HEK293 (cell line): ENCODE results near the gene TSPAN9.

ENCODE experiments used
- CTCF ChIA-PET: fragments of 350-600 bp; formaldehyde crosslinking; extraction: SDS; loops from one replicate; lab custom pipeline; 2021; ENCODE audit warnings: antibody characterized with exemption; lab: Yijun Ruan, JAX
- POLR2A ChIA-PET: fragments of 300-600 bp; formaldehyde crosslinking; extraction: SDS; loops from one replicate; lab custom pipeline; 2020; ENCODE audit warnings: antibody characterized with exemption, inconsistent platforms; lab: Yijun Ruan, JAX
- H3K27ac ChIP-seq: fragments of 200-500 bp; sonication (Bioruptor generic); 2 replicates; pipeline ENCODE4 v1.5.1; 2014; ENCODE audit warnings: low read depth, low read length, control low read depth, inconsistent platforms; ENCODE audit errors: extremely low read depth
- H3K36me3 ChIP-seq, 2 experiments: fragments of 200-500 bp in 1 of 2; sonication (Bioruptor generic) in 1 of 2; 1 replicate in 1 of 2; 2 replicates in 1 of 2; pipeline ENCODE4 v1.5.1; 2014 to 2017; ENCODE audit warnings: inconsistent platforms in 2 of 2, low read length in 2 of 2; ENCODE audit not compliant: control insufficient read depth in 2 of 2, insufficient read depth in 1 of 2
- H3K4me1 ChIP-seq: fragments of 200-500 bp; sonication (Bioruptor generic); 2 replicates; pipeline ENCODE4 v1.5.1; 2014; ENCODE audit warnings: mild to moderate bottlenecking, low read length, inconsistent platforms; ENCODE audit not compliant: control insufficient read depth, insufficient read depth
- H3K4me3 ChIP-seq: 2 replicates; pipeline ENCODE4 v1.5.1; 2011; ENCODE audit warnings: low read depth, mild to moderate bottlenecking, control low read depth, low read length, moderate library complexity
- H3K9me3 ChIP-seq: fragments of 200-500 bp; sonication (Bioruptor generic); 2 replicates; pipeline ENCODE4 v1.5.1; 2014; ENCODE audit warnings: low read depth, low read length, inconsistent platforms; ENCODE audit not compliant: control insufficient read depth, insufficient read depth
- GLIS1 ChIP-seq: fragments of 450-650 bp; formaldehyde crosslinking; IDR thresholded peaks from 2 replicates; pipeline ENCODE4 v1.5.1; 2016; ENCODE audit warnings: missing biosample characterization, missing genetic modification characterization
- HOXA7 ChIP-seq: sonication (generic); formaldehyde crosslinking; IDR thresholded peaks from 2 replicates; pipeline ENCODE4 v1.8.1; 2022; ENCODE audit warnings: missing genetic modification reagents, borderline replicate concordance
- KLF7 ChIP-seq: fragments of 450-650 bp; formaldehyde crosslinking; IDR thresholded peaks from 2 replicates; pipeline ENCODE4 v1.5.1; 2016; ENCODE audit warnings: missing biosample characterization, missing genetic modification characterization, borderline replicate concordance
- MZF1 ChIP-seq: fragments of 450-650 bp; formaldehyde crosslinking; IDR thresholded peaks from 2 replicates; pipeline ENCODE4 v1.5.1; 2017; ENCODE audit warnings: missing biosample characterization, missing genetic modification characterization, borderline replicate concordance
- WT1 ChIP-seq: fragments of 450-650 bp; formaldehyde crosslinking; IDR thresholded peaks from 2 replicates; pipeline ENCODE4 v1.5.1; 2016; ENCODE audit warnings: missing biosample characterization, missing genetic modification characterization
- ZBTB7A ChIP-seq: fragments of 450-650 bp; formaldehyde crosslinking; IDR thresholded peaks from 2 replicates; pipeline ENCODE4 v1.5.1; 2016; ENCODE audit warnings: low read depth, missing biosample characterization, missing genetic modification characterization
- ZBTB8A ChIP-seq: fragments of 450-650 bp; formaldehyde crosslinking; IDR thresholded peaks from 2 replicates; pipeline ENCODE4 v1.5.1; 2016; ENCODE audit warnings: missing biosample characterization, missing genetic modification characterization
- ZFP3 ChIP-seq: fragments of 450-650 bp; formaldehyde crosslinking; IDR thresholded peaks from 2 replicates; pipeline ENCODE4 v1.5.1; 2016; ENCODE audit warnings: low read depth, missing biosample characterization, missing genetic modification characterization
- ZFP41 ChIP-seq: fragments of 450-650 bp; formaldehyde crosslinking; IDR thresholded peaks from 2 replicates; pipeline ENCODE4 v1.5.1; 2016; ENCODE audit warnings: missing biosample characterization, missing genetic modification characterization, borderline replicate concordance
- ZFP69B ChIP-seq: fragments of 450-650 bp; formaldehyde crosslinking; IDR thresholded peaks from 2 replicates; pipeline ENCODE4 v1.5.1; 2016; ENCODE audit warnings: missing biosample characterization, missing genetic modification characterization
- ZIC2 ChIP-seq: fragments of 450-650 bp; formaldehyde crosslinking; IDR thresholded peaks from 2 replicates; pipeline ENCODE4 v1.5.1; 2016; ENCODE audit warnings: missing biosample characterization, missing genetic modification characterization
- ZNF155 ChIP-seq: fragments of 450-650 bp; formaldehyde crosslinking; IDR thresholded peaks from 2 replicates; pipeline ENCODE4 v1.5.1; 2016; ENCODE audit warnings: missing biosample characterization, missing genetic modification characterization
- ZNF175 ChIP-seq: fragments of 450-650 bp; formaldehyde crosslinking; IDR thresholded peaks from 2 replicates; pipeline ENCODE4 v1.5.1; 2016; ENCODE audit warnings: missing biosample characterization, missing genetic modification characterization
- ZNF324 ChIP-seq: fragments of 450-650 bp; formaldehyde crosslinking; IDR thresholded peaks from 2 replicates; pipeline ENCODE4 v1.5.1; 2016; ENCODE audit warnings: missing biosample characterization, missing genetic modification characterization
- ZNF37A ChIP-seq: fragments of 450-650 bp; IDR thresholded peaks from 2 replicates; pipeline ENCODE4 v1.5.1; 2018; ENCODE audit warnings: missing biosample characterization, missing genetic modification characterization
- ZNF664 ChIP-seq: fragments of 450-650 bp; formaldehyde crosslinking; IDR thresholded peaks from 2 replicates; pipeline ENCODE4 v1.5.1; 2016; ENCODE audit warnings: missing biosample characterization, missing genetic modification characterization
- ZNF843 ChIP-seq: fragments of 450-650 bp; formaldehyde crosslinking; IDR thresholded peaks from 2 replicates; pipeline ENCODE4 v1.5.1; 2016; ENCODE audit warnings: missing biosample characterization, missing genetic modification characterization
- ZSCAN16 ChIP-seq: fragments of 450-650 bp; formaldehyde crosslinking; IDR thresholded peaks from 2 replicates; pipeline ENCODE4 v1.5.1; 2016; ENCODE audit warnings: missing biosample characterization, missing genetic modification characterization
- ZSCAN23 ChIP-seq: fragments of 450-650 bp; formaldehyde crosslinking; IDR thresholded peaks from 2 replicates; pipeline ENCODE4 v1.5.1; 2016; ENCODE audit warnings: missing biosample characterization, missing genetic modification characterization
- ZSCAN30 ChIP-seq: fragments of 450-650 bp; IDR thresholded peaks from 2 replicates; pipeline ENCODE4 v1.5.1; 2018; ENCODE audit warnings: missing biosample characterization, mild to moderate bottlenecking, missing genetic modification characterization, moderate library complexity
- TF ChIP-seq, protein P1 (sequence below): fragments of 450-650 bp; formaldehyde crosslinking; IDR thresholded peaks from 2 replicates; pipeline ENCODE4 v1.5.1; 2016; ENCODE audit warnings: missing biosample characterization, missing genetic modification characterization
- TF ChIP-seq, protein P2 (sequence below): fragments of 450-650 bp; formaldehyde crosslinking; IDR thresholded peaks from 2 replicates; pipeline ENCODE4 v1.5.1; 2016; ENCODE audit warnings: missing biosample characterization, missing genetic modification characterization
- TF ChIP-seq, protein P3 (sequence below): fragments of 450-650 bp; formaldehyde crosslinking; IDR thresholded peaks from 2 replicates; pipeline ENCODE4 v1.5.1; 2016; ENCODE audit warnings: missing biosample characterization, missing genetic modification characterization, borderline replicate concordance
- TF ChIP-seq, protein P4 (sequence below): fragments of 450-650 bp; formaldehyde crosslinking; IDR thresholded peaks from 2 replicates; pipeline ENCODE4 v1.5.1; 2016; ENCODE audit warnings: missing biosample characterization, missing genetic modification characterization
- TF ChIP-seq, protein P5 (sequence below): fragments of 450-650 bp; formaldehyde crosslinking; IDR thresholded peaks from 2 replicates; pipeline ENCODE4 v1.5.1; 2016; ENCODE audit warnings: missing biosample characterization, missing genetic modification characterization

The TSPAN9 gene

DNA sequence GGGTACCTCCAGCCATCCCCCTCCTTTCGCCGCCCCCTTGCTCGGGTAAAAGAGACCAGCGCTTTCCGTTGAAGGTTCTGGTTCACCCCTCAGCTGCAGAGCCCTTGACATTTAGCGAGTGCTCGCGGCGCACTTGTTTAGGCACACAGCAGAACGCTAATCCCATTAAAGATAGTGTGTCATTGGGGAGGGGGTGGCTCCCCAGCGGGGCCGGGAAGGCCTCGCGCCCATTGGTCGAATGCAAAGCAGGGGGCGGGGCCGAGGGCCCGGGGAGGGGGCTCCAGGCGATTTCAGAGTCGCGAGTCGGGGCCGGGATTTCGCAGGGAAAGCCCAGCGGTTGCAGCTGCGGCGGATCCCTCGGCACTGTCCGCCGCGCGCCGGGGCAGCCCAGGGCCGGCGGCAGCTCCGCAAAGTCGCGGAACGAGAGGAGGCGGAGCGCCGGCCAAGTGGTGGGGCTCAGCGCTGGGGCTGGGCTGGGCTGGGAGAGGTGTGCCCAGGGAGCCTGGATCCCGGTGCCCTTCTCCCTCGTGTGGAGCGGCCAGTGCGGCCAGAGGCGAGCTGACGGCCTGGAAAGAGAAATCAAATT is 122.9 kb downstream of the TSPAN9 start (continued):
- TF ChIP-seq KLF7 (tag by site-specific recombination) (no peak), ZNF324 (tag by site-specific recombination) (no peak), ZSCAN30 (peak; percentile 10; the same call in 1 of the 2 replicates), WT1 (no peak), ZSCAN23 (tag by site-specific recombination) (no peak), ZFP3 (tag by site-specific recombination) (no peak), MZF1 (no peak), ZBTB7A (tag by site-specific recombination) (no peak), ZFP69B (tag by site-specific recombination) (no peak), HOXA7 (CRISPR knock-in tag) (no peak), ZNF664 (tag by site-specific recombination) (no peak), GLIS1 (tag by site-specific recombination) (peak; percentile 13; the same call in 1 of the 2 replicates), ZNF155 (tag by site-specific recombination) (no peak)
- TF ChIP-seq, protein P1, sequence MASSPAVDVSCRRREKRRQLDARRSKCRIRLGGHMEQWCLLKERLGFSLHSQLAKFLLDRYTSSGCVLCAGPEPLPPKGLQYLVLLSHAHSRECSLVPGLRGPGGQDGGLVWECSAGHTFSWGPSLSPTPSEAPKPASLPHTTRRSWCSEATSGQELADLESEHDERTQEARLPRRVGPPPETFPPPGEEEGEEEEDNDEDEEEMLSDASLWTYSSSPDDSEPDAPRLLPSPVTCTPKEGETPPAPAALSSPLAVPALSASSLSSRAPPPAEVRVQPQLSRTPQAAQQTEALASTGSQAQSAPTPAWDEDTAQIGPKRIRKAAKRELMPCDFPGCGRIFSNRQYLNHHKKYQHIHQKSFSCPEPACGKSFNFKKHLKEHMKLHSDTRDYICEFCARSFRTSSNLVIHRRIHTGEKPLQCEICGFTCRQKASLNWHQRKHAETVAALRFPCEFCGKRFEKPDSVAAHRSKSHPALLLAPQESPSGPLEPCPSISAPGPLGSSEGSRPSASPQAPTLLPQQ (tag by site-specific recombination) = no peak

DNA sequence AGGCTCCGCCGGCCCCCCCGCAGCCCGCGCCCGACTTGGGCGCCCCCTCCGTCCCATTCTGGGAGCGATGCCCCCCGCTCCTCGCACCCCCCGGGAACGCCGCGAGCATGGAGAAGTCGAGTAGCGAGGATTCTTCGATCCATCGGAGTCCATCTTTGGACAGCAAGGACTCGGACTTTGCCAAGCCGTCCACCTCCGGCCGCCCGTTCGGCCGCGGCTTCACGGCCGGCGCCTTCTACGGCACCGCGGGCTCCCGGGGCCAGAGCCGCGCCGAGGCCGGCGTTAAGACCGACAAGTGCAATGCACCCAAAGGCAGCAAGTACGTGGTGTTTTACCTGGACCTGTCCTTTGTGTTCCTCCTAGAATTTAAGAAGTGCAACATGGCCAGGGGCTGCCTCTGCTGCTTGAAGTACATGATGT is 123.6 kb downstream of the TSPAN9 start:
- CTCF ChIA-PET = interaction anchor here (1.2 to 2.9 kb wide), 6 partner anchors 15 to 128 kb away, joined by 3 to 36 read pairs (median 8); no protein-coding TSS in a partner anchor
- POLR2A ChIA-PET = no interaction called here
- no peaks in the 10 kb centered on the region; the same call in 1 of the 2 replicates for H3K4me1 ChIP-seq

DNA sequence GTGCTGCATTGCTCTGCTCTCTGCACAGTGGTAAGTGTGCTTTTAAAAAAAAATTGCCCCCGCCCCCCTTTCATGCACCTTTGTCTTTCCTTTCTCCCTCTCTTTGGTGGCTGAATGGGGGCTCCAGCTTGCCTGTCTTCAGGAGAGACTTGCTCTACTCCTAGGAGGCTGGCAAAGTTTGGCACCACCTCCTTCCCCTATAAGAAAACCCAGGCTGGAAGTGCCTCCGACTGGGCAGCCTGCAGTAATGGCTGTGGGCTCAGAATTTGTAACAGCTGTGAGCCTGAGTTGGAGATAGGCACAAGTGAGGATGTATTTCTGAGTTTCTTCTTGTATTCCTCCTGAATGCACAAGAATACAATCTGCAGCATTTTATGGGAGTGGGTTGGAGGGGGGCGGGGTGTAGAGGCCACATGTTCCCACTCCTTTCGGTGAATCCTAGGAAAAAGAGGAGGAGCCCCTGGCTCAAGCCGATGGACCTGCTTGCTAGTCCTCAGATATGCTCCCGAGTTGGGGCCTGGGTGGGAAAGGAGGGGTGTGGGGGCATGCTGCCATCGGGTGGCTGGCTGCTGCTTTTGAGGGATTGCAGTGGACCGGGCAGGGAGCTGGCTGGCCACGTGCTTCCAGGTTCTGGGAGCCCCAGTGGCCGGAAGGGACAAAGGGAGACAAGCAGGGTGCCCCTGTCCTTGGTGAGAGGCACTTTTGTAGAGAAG is 124.3 kb downstream of the TSPAN9 start:
- no peak overlapping the region for H3K27ac ChIP-seq
- POLR2A ChIA-PET = no interaction called here
- no peaks in the 10 kb centered on the region for H3K36me3 ChIP-seq
- H3K9me3 ChIP-seq = no peaks in the 10 kb centered on the region
- no peaks in the 10 kb centered on the region; the same call in 1 of the 2 replicates for H3K4me1 ChIP-seq
- CTCF ChIA-PET = interaction anchor here (0.6 to 2.9 kb wide), 20 partner anchors 14 to 467 kb away, joined by 3 to 36 read pairs (median 7); no protein-coding TSS in a partner anchor
- no peak overlapping the region for H3K4me3 ChIP-seq
- TF ChIP-seq, protein P2, sequence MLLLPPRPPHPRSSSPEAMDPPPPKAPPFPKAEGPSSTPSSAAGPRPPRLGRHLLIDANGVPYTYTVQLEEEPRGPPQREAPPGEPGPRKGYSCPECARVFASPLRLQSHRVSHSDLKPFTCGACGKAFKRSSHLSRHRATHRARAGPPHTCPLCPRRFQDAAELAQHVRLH (tag by site-specific recombination) = no peak
- TF ChIP-seq, protein P3, sequence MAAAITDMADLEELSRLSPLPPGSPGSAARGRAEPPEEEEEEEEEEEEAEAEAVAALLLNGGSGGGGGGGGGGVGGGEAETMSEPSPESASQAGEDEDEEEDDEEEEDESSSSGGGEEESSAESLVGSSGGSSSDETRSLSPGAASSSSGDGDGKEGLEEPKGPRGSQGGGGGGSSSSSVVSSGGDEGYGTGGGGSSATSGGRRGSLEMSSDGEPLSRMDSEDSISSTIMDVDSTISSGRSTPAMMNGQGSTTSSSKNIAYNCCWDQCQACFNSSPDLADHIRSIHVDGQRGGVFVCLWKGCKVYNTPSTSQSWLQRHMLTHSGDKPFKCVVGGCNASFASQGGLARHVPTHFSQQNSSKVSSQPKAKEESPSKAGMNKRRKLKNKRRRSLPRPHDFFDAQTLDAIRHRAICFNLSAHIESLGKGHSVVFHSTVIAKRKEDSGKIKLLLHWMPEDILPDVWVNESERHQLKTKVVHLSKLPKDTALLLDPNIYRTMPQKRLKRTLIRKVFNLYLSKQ (tag by site-specific recombination) = no peak
- no peak for TF ChIP-seq ZSCAN16 (tag by site-specific recombination)
- TF ChIP-seq ZNF843 (tag by site-specific recombination) = no peak
- no peak for TF ChIP-seq ZBTB8A
- no peak for TF ChIP-seq ZFP41 (tag by site-specific recombination)
- no peak for TF ChIP-seq ZIC2 (tag by site-specific recombination)
- TF ChIP-seq ZNF175 (tag by site-specific recombination) = no peak
- TF ChIP-seq, protein P4, sequence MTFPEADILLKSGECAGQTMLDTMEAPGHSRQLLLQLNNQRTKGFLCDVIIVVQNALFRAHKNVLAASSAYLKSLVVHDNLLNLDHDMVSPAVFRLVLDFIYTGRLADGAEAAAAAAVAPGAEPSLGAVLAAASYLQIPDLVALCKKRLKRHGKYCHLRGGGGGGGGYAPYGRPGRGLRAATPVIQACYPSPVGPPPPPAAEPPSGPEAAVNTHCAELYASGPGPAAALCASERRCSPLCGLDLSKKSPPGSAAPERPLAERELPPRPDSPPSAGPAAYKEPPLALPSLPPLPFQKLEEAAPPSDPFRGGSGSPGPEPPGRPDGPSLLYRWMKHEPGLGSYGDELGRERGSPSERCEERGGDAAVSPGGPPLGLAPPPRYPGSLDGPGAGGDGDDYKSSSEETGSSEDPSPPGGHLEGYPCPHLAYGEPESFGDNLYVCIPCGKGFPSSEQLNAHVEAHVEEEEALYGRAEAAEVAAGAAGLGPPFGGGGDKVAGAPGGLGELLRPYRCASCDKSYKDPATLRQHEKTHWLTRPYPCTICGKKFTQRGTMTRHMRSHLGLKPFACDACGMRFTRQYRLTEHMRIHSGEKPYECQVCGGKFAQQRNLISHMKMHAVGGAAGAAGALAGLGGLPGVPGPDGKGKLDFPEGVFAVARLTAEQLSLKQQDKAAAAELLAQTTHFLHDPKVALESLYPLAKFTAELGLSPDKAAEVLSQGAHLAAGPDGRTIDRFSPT (tag by site-specific recombination) = no peak

More for the DNA sequence above, 123.6 kb downstream of the TSPAN9 start:
- no peaks in the 10 kb centered on the region for H3K36me3 ChIP-seq
- TF ChIP-seq, protein P5, sequence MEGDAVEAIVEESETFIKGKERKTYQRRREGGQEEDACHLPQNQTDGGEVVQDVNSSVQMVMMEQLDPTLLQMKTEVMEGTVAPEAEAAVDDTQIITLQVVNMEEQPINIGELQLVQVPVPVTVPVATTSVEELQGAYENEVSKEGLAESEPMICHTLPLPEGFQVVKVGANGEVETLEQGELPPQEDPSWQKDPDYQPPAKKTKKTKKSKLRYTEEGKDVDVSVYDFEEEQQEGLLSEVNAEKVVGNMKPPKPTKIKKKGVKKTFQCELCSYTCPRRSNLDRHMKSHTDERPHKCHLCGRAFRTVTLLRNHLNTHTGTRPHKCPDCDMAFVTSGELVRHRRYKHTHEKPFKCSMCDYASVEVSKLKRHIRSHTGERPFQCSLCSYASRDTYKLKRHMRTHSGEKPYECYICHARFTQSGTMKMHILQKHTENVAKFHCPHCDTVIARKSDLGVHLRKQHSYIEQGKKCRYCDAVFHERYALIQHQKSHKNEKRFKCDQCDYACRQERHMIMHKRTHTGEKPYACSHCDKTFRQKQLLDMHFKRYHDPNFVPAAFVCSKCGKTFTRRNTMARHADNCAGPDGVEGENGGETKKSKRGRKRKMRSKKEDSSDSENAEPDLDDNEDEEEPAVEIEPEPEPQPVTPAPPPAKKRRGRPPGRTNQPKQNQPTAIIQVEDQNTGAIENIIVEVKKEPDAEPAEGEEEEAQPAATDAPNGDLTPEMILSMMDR = 0 out of 2 replicates have a peak, but pooled peaks have one; percentile 30
- no peak for TF ChIP-seq ZNF37A
- peak overlapping the region; percentile 43 for H3K4me3 ChIP-seq
- no peaks in the 10 kb centered on the region for H3K9me3 ChIP-seq
- H3K27ac ChIP-seq = no peak overlapping the region
